Pancreas (tissue), 10 donors: ENCODE data around the gene SPIRE1. TPM values are rescaled to one million over a fixed set of nuclear protein-coding genes. Genes with fewer than 3 reads are reported as not detected.

ENCODE experiments used
- ATAC-seq, 4 donors: fragments of 200-7000 bp; cut with Tn5 transposase; one replicate each; pipeline versions ENCODE4 v1.8.0 to v1.9.1; 2020; ENCODE audit warnings: mild to moderate bottlenecking in 4 of 4, moderate library complexity in 4 of 4
- DNase-seq, 6 donors: peaks; one replicate each; pipeline ENCODE4 v3.0.0-alpha.2; 2020
- FAIRE-seq: peaks from 2 replicates; lab custom pipeline; 2012; peaks lifted over from hg19 to GRCh38; lab: Jason Lieb, UNC
- H3K27ac ChIP-seq, 4 donors: fragments of 200-600 bp; sonication (generic); 1 replicate in 3 of 4; 2 replicates in 1 of 4; pipeline versions ENCODE4 v1.5.0 to v1.8.0; 2020
- H3K27me3 ChIP-seq, 4 donors: fragments of 200-600 bp; one replicate each; pipeline ENCODE4 v1.8.0; 2021
- H3K36me3 ChIP-seq, 3 donors: fragments of 200-600 bp; sonication (generic) in 1 of 3; one replicate each; pipeline versions ENCODE4 v1.5.0 to v1.8.0; 2020 to 2021
- H3K4me1 ChIP-seq, 3 donors: fragments of 200-600 bp; one replicate each; pipeline ENCODE4 v1.8.0; 2021
- H3K4me3 ChIP-seq, 4 donors: fragments of 200-600 bp; sonication (generic) in 2 of 4; one replicate each; pipeline versions ENCODE4 v1.5.0 to v1.8.0; 2020 to 2021
- H3K9me3 ChIP-seq, 4 donors: fragments of 200-600 bp; one replicate each; pipeline ENCODE4 v1.8.0; 2021
- WGBS, 2 donors: extraction: QIAGEN DNeasy Blood & Tissue Kit; methylation state at CpG; one replicate each; pipeline ENCODE4 v1.1.7; 2013; 5-methylcytosine and 5-hydroxymethylcytosine counted together
- intact Hi-C, 3 donors: fragments of 100-400 bp; cut with DNase I; formaldehyde crosslinking; loops; one replicate each; pipeline versions ENCODE4 v1.11.1 to v1.14.2; 2022
- polyA plus RNA-seq, 2 donors: library from polyadenylated mRNA; stranded (reverse); fragments of 200-250 nt; gene quantifications; one replicate each; pipeline ENCODE4 v1.2.3, GENCODE V29; 2013
- total RNA-seq, 6 donors: library from RNA; stranded (reverse); fragmentation: NEBNext Ultra II Directional in 4 of 6; extraction: Animal tissue kit (Norgen Biotek cat#: 25700) in 4 of 6; gene quantifications; one replicate each; pipeline versions ENCODE4 v1.2.1 to v1.2.4, GENCODE V29; 2021 to 2023
- TF ChIP-seq, protein P1 (sequence below), 4 donors: fragments of 200-600 bp; sonication (generic) in 3 of 4; IDR thresholded peaks; one replicate each; pipeline versions ENCODE4 v1.5.0 to v1.8.0; 2021; ENCODE audit warnings: antibody characterized with exemption in 4 of 4
- donor health status: healthy with polysubstance abuse.
- donor health status: DM: no; HTN: no; CAD: no; lungs with moderate emphysema.
- donor health status: DM: no; HTN: no; CAD: no.
- donor health status: control.
- donor health status: control.
- donor health status: Bipolar disorder and iron deficiency.
- donor health status: DM: yes; HTN: yes; CAD: no.
- donor health status: DM: no; HTN: no; CAD: no.
- donor health status: DM: no; HTN: no; CAD: no.
- donor health status: DM: yes; HTN: yes; CAD: no.

Gene SPIRE1
- total and polyA plus RNA-seq, 8 donors, result 2.9 to 17.6 (median 10.0) TPM

DNA sequence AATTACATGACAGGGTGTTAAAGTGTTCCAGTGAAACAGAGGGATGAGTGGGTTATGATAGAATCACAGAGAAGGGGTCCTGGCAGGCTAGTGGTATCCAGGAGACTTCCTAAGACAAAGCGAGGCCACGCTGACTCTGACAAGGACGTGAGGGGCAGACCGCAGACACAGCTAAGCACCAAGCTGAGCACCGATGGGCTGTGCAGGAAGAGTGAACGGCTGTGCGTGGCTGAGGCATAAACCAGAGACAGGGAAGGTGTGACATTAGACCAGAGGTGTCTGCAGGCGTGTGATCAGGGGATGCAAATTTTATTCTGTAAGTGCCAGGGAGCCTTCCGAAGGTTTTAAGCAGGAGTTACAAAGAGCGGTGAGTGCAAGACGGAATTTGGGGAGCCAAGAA, 180.3 kb downstream of the SPIRE1 start:
- WGBS, 2 donors, result 90 to 92% methylated on average over 11 of the region's 11 CpGs
- no peaks in the 10 kb centered on the region for H3K27me3 ChIP-seq
- no peak for ATAC-seq
- no peak for DNase-seq
- no peaks in the 10 kb centered on the region for H3K36me3 ChIP-seq
- H3K27ac ChIP-seq, result no peak overlapping the region
- intact Hi-C loops, result no loop called here
- no peaks in the 10 kb centered on the region for H3K4me1 ChIP-seq
- H3K4me3 ChIP-seq, result no peak overlapping the region
- no peak for FAIRE-seq
- H3K9me3 ChIP-seq, result no peaks in the 10 kb centered on the region
- TF ChIP-seq, protein P1, sequence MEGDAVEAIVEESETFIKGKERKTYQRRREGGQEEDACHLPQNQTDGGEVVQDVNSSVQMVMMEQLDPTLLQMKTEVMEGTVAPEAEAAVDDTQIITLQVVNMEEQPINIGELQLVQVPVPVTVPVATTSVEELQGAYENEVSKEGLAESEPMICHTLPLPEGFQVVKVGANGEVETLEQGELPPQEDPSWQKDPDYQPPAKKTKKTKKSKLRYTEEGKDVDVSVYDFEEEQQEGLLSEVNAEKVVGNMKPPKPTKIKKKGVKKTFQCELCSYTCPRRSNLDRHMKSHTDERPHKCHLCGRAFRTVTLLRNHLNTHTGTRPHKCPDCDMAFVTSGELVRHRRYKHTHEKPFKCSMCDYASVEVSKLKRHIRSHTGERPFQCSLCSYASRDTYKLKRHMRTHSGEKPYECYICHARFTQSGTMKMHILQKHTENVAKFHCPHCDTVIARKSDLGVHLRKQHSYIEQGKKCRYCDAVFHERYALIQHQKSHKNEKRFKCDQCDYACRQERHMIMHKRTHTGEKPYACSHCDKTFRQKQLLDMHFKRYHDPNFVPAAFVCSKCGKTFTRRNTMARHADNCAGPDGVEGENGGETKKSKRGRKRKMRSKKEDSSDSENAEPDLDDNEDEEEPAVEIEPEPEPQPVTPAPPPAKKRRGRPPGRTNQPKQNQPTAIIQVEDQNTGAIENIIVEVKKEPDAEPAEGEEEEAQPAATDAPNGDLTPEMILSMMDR (IDR thresholded peaks at IDR 0.05), result no peak

DNA sequence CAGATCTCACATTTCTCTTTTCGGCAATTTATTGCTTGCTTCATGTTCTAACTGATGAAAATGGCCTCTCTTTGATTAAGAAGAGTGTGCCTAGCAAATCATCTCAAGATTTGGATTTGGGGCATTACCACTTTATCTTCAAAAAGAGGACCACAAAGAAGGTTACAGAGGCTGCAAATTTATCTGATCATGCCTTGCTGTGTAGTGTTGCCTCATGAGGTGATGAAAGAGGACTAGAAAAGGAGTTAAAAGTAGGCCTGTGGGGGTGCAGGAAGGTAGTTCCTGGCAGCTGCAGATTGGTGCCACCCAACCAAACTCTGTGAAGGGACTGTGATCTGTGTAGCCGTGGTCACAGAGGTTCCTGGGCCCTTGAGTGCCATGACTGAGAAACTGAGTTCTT, 181.0 kb downstream of the SPIRE1 start:
- Histone ChIP-seq H3K4me1 (no peaks in the 10 kb centered on the region), H3K27ac (no peak overlapping the region), H3K4me3 (no peak overlapping the region), H3K9me3 (no peaks in the 10 kb centered on the region), H3K36me3 (no peaks in the 10 kb centered on the region), H3K27me3 (no peaks in the 10 kb centered on the region)
- WGBS, 2 donors, result 89 to 90% methylated on average over 2 of the region's 2 CpGs
- intact Hi-C loops, result no loop called here
- no peak for DNase-seq
- TF ChIP-seq, protein P1 (IDR thresholded peaks at IDR 0.05), result no peak
- no peak for ATAC-seq
- FAIRE-seq, result no peak

DNA sequence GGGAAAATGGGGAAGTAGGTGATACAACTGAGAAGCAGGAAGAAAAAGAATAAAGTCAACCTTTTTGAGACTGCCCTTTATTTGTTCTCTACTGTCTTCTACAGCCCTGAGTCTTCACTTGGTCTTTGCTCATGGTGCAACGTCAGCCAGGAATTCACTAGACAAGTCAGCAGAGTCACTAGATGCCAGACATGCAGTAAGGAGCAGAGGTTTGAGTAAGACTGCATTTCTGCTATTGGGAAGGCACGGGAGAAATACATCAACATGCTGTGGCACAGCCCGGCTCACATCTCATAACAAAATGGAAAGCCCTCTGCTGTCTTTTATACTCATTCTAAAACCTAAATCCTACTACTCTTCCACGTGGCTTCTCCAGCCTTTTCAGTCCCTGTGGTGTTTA, 183.0 kb downstream of the SPIRE1 start:
- Histone ChIP-seq H3K9me3 (no peaks in the 10 kb centered on the region), H3K27ac (no peak overlapping the region), H3K4me3 (no peak overlapping the region), H3K36me3 (no peaks in the 10 kb centered on the region), H3K4me1 (no peaks in the 10 kb centered on the region), H3K27me3 (no peaks in the 10 kb centered on the region)
- ATAC-seq (no peak), FAIRE-seq (no peak), DNase-seq (no peak)
- 88 to 95% methylated on average over 4 of the region's 4 CpGs for WGBS, 2 donors
- intact Hi-C loops, result no loop called here
- TF ChIP-seq, protein P1 (IDR thresholded peaks at IDR 0.05), result no peak

DNA sequence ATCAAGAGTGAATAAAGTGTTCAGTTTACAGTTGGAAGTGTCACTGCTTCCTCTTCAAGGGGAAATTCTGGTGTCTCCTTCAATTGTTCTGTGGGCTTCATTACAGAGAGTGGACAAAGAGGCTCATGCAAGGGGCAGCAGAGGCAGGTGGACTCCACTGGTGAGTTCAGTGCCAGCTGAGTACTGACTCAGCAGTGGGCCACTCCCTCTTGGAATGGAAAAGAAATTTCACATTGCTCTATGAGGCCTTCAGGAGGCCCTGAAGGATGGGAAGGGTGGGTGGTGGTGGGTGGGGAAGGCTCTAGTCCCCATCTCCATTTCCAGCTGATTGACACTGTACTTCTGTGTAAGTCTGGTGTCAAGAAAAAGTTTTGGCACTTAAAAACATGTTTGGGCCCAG, 183.8 kb downstream of the SPIRE1 start:
- H3K27ac ChIP-seq, result no peak overlapping the region
- DNase-seq (no peak), FAIRE-seq (no peak), ATAC-seq (no peak)
- H3K4me1 ChIP-seq, result no peaks in the 10 kb centered on the region
- no peaks in the 10 kb centered on the region for H3K9me3 ChIP-seq
- no peak overlapping the region for H3K4me3 ChIP-seq
- H3K27me3 ChIP-seq, result no peaks in the 10 kb centered on the region
- H3K36me3 ChIP-seq, result no peaks in the 10 kb centered on the region
- TF ChIP-seq, protein P1 (IDR thresholded peaks at IDR 0.05), result no peak
- intact Hi-C loops, result no loop called here

DNA sequence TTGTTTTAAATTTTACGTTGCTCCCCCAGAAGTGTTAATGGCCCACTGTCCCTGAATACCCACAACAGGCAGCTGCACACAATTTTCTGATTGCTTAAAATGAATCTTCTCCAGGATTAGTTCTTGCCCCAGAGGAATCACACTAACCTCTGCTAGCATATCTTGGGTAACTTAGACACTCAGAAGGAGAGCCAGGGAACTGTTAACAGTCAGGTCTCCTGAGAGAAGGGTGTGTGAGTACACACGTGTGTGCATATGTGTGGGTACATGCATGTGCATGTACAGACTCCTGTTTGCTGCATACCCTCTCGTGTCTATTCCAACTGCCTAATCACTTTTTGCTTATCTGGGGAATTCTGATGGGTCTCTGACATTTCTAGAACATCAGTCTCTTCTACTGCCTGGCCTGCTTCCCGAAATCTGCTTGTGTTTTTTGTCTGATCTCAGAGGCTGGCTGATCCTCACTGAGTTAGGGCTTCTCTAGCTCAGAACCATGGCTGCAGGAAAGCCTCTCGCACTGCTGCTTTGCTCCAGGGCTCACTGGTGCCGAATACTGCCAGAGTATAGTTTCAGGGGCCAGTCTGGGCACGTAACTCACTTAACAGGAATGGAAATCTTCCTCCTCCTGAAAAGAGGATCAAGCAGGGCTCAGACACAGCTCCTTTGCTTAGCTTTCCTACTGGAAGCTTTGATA, 187.4 kb downstream of the SPIRE1 start:
- intact Hi-C loops, result no loop called here
- DNase-seq, result no peak

More for the DNA sequence above, 187.4 kb downstream of the SPIRE1 start:
- FAIRE-seq (no peak), ATAC-seq (peak in 1 of 4 donors; percentile 27)
- TF ChIP-seq, protein P1 (IDR thresholded peaks at IDR 0.05), result no peak
- 85 to 95% methylated on average over 7 of the region's 7 CpGs for WGBS, 2 donors
- Histone ChIP-seq H3K4me1 (no peaks in the 10 kb centered on the region), H3K27me3 (no peaks in the 10 kb centered on the region), H3K4me3 (no peak overlapping the region), H3K9me3 (no peaks in the 10 kb centered on the region), H3K27ac (no peak overlapping the region), H3K36me3 (no peaks in the 10 kb centered on the region)
